Cortex of kidney (tissue), 1 donor: Measurements from ENCODE around the gene OSBPL5.

Source experiments
- DNase-seq: peaks from one replicate; lab custom pipeline; 2025; lab: John Stamatoyannopoulos, UW

The OSBPL5 gene

GRCh38 chr11:3134651-3135480 lies 30.2 kb downstream of the OSBPL5 start:
- no peak for DNase-seq

GRCh38 chr11:3134218-3134621 lies 30.9 kb downstream of the OSBPL5 start:
- DNase-seq, result no peak

- no peak for DNase-seq
These were observed 31.6 kb downstream of the OSBPL5 start for GRCh38 chr11:3133261-3134217.

GRCh38 chr11:3132831-3133260 lies 32.3 kb downstream of the OSBPL5 start:
- DNase-seq, result no peak

GRCh38 chr11:3132271-3132781 lies 32.8 kb downstream of the OSBPL5 start:
- no peak for DNase-seq

- DNase-seq, result no peak
These were observed 33.7 kb downstream of the OSBPL5 start for GRCh38 chr11:3131330-3131941.

GRCh38 chr11:3130269-3131071 lies 34.6 kb downstream of the OSBPL5 start:
- no peak for DNase-seq

GRCh38 chr11:3129591-3130268 lies 35.4 kb downstream of the OSBPL5 start:
- no peak for DNase-seq

- DNase-seq, result no peak
These were observed 35.9 kb downstream of the OSBPL5 start for GRCh38 chr11:3129181-3129590.

GRCh38 chr11:3128356-3129180 lies 36.5 kb downstream of the OSBPL5 start:
- no peak for DNase-seq

- DNase-seq, result no peak
These were observed 37.3 kb downstream of the OSBPL5 start for GRCh38 chr11:3127706-3128355.

GRCh38 chr11:3126901-3127691 lies 38.0 kb downstream of the OSBPL5 start:
- DNase-seq, result no peak

- DNase-seq, result no peak
These were observed 38.8 kb downstream of the OSBPL5 start for GRCh38 chr11:3126207-3126865.

GRCh38 chr11:3124821-3125220 lies 40.3 kb downstream of the OSBPL5 start:
- no peak for DNase-seq

- no peak for DNase-seq
These were observed 41.1 kb downstream of the OSBPL5 start for GRCh38 chr11:3123761-3124733.

GRCh38 chr11:3123305-3123704 lies 41.8 kb downstream of the OSBPL5 start:
- no peak for DNase-seq

- no peak for DNase-seq
These were observed 42.3 kb downstream of the OSBPL5 start for GRCh38 chr11:3122775-3123201.
